Activated naive CD4-positive, alpha-beta T cell treated with Interleukin-2 at 50 U/mL for 16 hours (primary cell): ENCODE measurements around the gene ZNF771.
A peak's percentile ranks its signal among the peaks of the same experiment; 100 is the strongest.
"Not testable (repeated sequence)": the region's sequence is repeated elsewhere in the genome, so short reads cannot be mapped to it uniquely, and the experiment has no call there.

Experiments used
- DNase-seq: peaks from one replicate; pipeline ENCODE4 v3.0.0-alpha.2; 2020

ZNF771 gene

DNA sequence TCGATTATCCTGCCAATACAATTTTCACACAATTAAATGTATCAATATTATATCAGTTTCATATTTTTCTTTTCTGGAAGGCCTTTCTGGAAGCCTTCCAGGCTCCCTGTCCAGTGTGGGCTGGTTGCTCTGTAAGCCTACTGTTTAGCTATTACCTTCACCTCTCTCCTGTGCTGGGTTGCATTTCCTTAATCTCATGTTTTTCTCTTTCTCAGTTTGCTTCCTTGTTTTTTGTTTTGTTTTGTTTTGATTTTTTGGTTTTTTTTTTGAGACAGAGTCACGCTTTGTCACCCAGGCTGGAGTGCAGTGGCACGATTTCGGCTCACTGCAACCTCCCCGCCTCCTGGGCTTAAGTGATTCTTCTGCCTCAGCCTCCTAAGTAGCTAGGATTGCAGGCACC lies 31.4 kb downstream of the ZNF771 start:
- no peak for DNase-seq

GRCh38 chr16:30439720-30440348 lies 32.4 kb downstream of the ZNF771 start:
- DNase-seq = no peak

DNA sequence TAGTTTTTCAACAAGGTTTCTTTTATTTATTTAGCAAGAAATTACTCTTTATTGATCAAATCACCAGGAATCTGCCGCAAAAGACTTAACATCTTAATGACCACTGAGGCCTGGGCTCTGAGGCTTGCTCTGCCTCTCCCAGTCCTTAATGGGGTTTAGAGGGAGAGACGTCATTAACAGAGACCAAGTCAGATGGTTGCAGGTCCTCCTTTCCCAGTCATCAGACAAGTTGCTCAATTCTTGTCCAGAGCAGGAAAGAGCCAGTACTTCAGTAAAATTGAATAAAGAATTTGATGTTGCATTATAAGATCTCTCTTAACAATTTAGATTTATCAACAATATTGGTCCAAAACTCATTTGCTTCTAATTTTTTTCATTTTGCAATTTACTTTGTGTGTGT lies 36.2 kb downstream of the ZNF771 start:
- DNase-seq = no peak

DNA sequence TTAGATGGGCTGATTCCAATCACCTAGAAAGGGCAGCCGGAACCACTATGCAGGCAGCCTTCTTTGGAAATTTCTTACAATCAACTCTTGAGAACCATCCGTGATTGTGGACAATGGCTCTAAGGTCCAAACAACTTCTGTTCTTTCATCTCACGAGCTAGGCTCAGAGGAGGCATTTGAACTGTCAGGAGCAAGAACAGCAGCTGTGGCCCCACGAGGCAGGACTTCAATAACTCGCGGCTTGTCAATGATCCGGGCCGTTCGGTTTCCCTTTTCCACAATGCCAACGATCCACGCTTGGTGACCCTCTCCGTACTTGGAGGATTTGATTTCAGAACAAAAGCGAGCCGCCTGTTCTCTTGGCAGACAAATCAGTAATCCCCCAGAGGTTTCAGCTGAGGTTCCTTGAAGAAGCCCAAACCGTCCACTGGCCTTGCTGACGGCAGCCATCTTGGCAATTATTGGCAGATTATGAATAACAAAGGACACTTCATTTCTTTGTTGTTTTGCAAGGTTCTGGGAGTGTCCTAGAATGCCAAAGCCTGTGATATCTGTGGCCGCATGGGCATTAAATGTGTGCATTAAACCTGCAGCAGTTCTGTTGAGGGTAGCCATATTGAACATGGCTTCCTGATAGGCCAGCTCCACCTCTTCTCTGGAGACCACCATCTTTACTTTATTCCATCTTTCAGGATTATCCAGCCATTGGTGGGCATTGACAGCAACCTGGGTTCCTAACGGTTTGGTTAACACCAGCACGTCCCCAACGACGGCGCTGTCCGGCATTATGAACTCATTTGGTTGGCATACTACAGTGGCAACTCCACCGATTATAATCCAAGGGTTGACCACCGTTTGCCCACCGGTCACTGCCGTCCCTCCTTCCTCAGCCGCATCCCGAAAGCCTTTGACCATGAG lies 37.1 kb downstream of the ZNF771 start:
- DNase-seq = no peak

DNA sequence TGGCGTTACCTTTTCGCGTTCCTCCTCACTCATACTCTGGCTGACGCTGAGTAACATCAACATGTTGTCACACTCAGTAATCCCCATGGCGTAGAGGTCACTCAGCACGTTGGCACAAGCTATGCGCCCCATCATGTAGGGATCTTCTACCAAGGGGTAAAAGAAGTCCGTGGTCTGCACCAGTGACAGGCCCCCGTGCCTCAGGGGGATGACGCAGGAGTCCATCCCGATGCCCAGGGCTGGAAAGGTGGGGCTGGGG lies 37.7 kb downstream of the ZNF771 start:
- no peak for DNase-seq

DNA sequence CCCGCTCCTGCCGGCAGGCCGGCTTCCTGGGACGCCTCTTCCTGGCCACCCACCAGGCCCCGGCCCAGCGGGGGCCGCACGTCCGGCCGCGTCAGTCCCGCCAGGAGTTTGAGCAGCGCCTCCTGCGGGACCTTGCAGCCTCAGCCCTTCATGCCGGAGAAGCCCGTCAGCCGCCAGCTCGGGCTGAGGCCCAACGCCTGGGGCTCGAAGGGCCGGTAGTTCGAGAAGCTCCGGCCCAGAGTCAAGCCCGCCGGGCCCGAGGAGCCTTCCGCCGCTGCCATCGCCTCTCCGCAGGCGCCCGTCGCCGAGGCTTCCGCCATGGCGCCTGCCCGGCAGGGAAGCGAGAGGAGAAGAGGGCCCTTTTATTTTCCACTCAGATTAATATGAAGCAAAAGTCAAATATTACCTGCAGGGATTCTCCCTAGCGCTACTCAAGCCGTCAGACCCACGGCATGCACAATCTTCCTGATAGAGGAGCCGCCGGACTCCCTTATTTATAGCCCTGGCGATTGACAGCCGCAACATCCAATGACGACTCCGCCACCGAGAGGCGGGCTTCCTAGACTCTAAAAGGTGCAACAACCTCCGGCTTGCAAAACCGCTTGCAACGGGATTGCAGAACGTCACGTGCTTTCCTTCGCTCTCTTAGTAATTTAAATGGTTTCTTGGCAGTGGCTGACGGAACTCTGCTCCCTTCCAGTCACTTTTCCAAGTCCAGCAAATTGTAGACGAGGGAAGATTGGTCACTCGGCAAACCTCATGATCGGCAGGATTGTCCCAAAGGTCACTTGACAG lies 38.2 kb downstream of the ZNF771 start, which contains the start of gene SEPHS2:
Gene SEPHS2 (minus strand): TSS at position 467 of the 795 bp plus-strand sequence. CDS start 147 bp downstream, at position 320.
- DNase-seq = peak; percentile 97

- no peak for DNase-seq
These were observed 38.8 kb downstream of the ZNF771 start for GRCh38 chr16:30446203-30446595.

DNA sequence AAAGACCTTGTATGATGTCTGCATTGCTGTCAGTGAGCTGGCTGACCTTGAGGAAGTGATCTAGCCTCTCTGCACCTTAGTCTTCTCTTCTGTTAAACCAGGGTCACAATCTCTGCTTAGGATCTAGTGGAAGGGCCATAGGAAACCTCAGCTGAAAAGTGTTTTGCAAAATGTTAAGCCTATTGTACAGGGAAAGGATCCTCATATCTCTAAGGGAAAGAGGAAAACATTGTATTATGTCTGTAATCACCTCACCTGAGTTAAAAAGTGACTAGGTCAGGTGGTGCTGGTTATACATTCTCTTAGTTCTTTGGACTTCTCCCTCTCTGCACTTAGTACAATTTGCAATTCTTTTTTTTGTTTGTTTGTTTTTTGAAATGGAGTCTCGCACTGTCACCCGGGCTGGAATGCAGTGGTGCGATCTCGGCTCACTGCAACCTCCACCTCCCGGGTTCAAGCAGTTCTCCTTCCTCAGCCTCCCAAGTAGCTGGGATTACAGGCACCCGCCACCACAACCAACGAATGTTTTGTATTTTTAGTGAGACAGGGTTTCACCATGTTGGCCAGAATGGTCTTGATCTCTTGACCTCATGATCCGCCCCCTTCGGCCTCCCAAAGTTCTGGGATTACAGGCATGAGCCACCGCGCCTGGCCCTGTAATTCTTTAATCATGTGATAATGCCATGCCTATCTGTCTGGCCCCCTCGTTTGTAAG lies 40.3 kb downstream of the ZNF771 start:
- no peak for DNase-seq

GRCh38 chr16:30449116-30449435 lies 41.7 kb downstream of the ZNF771 start:
- DNase-seq = no peak

GRCh38 chr16:30452709-30453580 lies 45.5 kb downstream of the ZNF771 start:
- not testable (repeated sequence) for DNase-seq

DNA sequence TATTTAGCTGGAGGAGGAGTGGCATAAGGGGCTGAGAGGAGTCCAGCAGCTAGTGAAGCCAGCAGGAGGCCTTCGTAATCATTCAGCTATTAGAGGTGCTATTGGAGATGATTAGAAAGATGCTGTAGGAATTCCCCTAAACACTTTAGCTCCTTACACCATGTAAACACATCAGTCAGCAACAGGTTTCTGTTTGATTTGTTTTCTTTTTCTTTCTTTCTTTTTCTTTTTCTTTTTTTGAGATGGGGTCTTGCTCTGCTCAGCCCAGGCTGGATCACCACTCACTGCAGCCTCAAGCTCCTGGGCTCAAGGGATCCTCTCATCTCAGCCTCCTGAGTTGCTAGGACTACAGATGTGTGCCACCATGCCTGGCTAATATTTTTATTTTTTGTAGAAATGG lies 48.9 kb downstream of the ZNF771 start:
- DNase-seq = no peak

DNA sequence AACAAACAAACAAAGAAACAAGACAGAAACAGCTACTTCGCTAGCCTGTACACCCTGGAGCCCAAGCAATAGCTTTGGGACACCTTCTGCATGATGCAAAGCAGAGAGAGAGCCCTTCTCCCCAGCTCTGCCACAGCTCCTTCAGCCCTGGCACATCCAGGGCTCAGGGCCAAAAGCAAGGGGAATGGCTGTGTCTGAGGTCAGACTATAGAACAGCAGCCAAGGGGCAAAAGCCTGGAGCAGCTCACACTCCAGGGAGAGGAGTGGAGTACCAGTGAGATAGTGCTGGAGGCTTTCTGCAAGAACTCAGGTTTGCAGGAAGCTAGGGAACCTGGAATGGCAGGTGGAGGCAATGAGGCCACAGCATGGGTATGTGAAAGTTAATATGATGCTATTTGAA lies 49.9 kb downstream of the ZNF771 start:
- DNase-seq = no peak

GRCh38 chr16:30457743-30458560 lies 50.5 kb downstream of the ZNF771 start:
- no peak for DNase-seq

DNA sequence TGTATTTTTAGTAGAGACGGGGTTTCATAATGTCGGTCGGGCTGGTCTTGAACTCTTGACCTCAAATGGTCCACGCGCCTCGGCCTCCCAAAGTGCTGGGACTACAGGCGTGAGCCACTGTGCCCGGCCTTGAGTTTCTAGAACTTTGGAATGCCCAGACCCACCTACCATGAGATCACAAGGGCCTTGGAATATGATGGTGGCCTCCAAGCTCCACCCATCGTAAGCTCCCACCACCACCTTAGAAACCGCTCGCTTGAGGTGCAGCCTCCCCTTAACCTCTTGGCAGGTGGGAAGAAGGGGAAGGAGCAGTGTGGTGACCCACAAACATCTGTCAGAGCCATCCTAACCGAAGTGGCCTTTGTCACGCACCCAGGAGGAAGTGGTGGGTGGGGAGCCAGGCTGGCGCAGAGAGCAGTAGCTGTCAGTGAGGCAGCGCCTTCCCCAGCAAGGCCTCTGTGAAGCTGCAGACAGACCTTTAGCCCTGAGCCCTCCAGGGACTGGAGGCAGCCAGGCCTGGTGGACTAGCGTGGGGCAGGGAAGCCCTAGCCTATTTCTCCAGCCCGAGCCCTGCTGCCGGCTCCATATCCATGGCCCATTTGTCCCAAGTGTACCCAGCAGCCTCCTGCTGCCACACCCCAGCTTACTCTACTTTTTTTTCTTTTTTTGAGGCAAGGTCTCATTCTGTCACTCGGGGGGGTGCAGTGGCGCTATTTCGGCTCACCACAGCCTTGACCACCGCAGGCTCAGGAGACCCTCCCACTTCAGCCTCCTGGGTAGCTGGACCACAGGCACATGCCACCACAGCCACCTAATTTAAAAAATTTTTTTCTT lies 51.4 kb downstream of the ZNF771 start:
- DNase-seq = peak; percentile 93

DNA sequence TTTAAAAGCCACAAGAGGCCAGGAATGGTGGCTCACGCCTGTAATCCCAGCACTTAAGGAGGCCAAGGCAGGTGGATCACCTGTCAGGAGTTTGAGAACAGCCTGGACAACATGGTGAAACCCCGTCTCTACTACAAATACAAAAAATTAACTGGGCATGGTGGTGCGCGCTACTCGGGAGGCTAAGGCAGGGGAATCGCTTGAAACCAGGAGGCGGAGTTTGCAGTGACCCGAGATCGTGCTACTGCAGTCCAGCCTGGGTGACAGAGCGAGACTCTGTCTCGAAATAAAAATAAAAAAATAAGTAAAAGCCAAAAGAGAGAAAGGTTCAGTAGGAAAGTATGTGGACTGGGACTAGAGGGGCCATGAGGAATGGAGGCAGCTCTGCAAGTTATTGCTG lies 52.0 kb downstream of the ZNF771 start:
- DNase-seq = no peak

- not testable (repeated sequence) for DNase-seq
These were observed 54.0 kb downstream of the ZNF771 start for GRCh38 chr16:30461426-30461825.

DNA sequence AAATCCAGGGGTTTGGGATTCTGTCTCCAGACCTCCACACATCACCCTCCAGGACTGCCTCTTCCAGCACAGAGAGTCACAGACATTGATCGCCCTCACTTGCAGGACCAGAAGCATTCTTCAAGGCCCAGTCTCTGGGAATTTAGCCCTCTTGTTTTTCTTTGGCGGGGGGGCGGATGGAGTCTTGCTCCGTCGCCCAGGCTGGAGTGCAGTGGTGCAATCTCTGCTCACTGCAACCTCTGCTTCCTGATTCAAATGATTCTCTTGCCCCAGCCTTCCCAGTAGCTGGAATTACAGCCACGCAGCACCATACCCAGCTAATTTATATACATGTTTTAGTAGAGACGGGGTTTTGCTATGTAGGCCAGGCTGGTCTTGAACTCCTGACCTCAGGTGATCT lies 56.7 kb downstream of the ZNF771 start:
- no peak for DNase-seq
